ENCODE data around the gene BLNK. TPM values are rescaled to one million over a fixed set of nuclear protein-coding genes. Genes with fewer than 3 reads are reported as not detected.

Gene BLNK
- total and polyA plus RNA-seq, 2 of the 13 experiments (the other 11 are each of a cell fraction or from before 2014, with no cell fraction given) = not detected

DNA sequence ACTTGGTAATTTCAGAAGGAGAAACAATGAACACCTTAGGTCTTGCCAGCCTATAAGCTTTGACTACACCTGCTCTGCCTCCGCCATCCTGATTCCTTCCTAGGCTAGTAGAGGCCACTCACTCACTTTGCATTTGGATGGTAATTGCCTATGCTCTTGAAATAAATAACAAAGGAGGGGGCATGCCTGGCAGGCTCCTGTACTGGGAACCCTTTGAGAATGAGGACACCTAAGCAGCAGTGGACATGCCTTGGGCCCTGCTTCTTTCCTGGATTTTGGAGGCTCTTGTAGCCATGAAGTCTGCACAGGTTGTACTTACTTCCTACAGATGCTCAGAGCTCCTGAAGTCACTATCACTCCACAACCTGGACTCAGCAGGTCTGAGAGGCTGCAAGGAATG lies 65.8 kb downstream of the BLNK start:
- in situ Hi-C loops (cut with HindIII; ENCODE audit: extremely low pct_ligation_motif_present, low pct_unique_long_range_greater_than_20kb) (no loop called here), intact Hi-C loops (cut with micrococcal nuclease; ENCODE audit: unreplicated experiment) (no loop called here)
- H3K9me3 ChIP-seq (ENCODE audit: low read length) = no peaks in the 10 kb centered on the region
- no peak for FAIRE-seq
- no peak overlapping the region for H3K27ac ChIP-seq (ENCODE audit: extremely low read length, insufficient read depth, low read length)
- peaks cover 0 to 2% of the 10 kb centered on the region in 2 experiments; a peak in 1 of 5 replicates for H3K27me3 ChIP-seq (ENCODE audit: control insufficient read depth in 1 of 2, insufficient read depth in 2 of 2, low read length in 2 of 2)
- 17% methylated on average over 1 of the region's 1 CpG for WGBS (ENCODE audit: low lambda C conversion rate)
- CTCF ChIA-PET (ENCODE audit: low intra/inter-chr PET ratio, low total read pairs) = no interaction called here
- no peak overlapping the region for H2AFZ ChIP-seq (ENCODE audit: low read length)
- no peak overlapping the region for H3K4me2 ChIP-seq (ENCODE audit: low read depth, low read length)
- no peaks in the 10 kb centered on the region for H3K36me3 ChIP-seq (replicated peaks in 1 of 2; ENCODE audit: control insufficient read depth in 1 of 2, insufficient read depth in 2 of 2, low read length in 2 of 2)
- POLR2A ChIA-PET = no interaction called here
- DNase-seq (ENCODE audit: low spot score) = no peak
- no peak overlapping the region for H3K4me3 ChIP-seq (replicated peaks in 1 of 3; ENCODE audit: insufficient read depth in 1 of 3, low read depth in 2 of 3, low read length in 3 of 3)
- no peak overlapping the region for H3K9ac ChIP-seq (ENCODE audit: insufficient read depth, low read depth, low read length)
- no peaks in the 10 kb centered on the region for H3K4me1 ChIP-seq (ENCODE audit: insufficient read depth, low read length)
- H4K20me1 ChIP-seq (ENCODE audit: insufficient read depth, low read length) = no peaks in the 10 kb centered on the region
- no peaks in the 10 kb centered on the region for H3K79me2 ChIP-seq (ENCODE audit: insufficient read depth, low read length)
- no peak for ATAC-seq
- BruUV-seq (replicated peaks) = no TSS peak
- TF ChIP-seq ZNF329 (CRISPR knock-in tag; IDR thresholded peaks at IDR 0.05; ENCODE audit: low read depth) (no peak), ZNF326 (CRISPR knock-in tag; IDR thresholded peaks at IDR 0.05; ENCODE audit: borderline replicate concordance) (no peak), NR1H2 (CRISPR knock-in tag; IDR thresholded peaks at IDR 0.05; ENCODE audit: borderline replicate concordance, low read depth) (no peak), MAF1 (CRISPR knock-in tag; IDR thresholded peaks at IDR 0.05; ENCODE audit: borderline replicate concordance) (no peak), ZNF879 (CRISPR knock-in tag; IDR thresholded peaks at IDR 0.05) (no peak), ZNF777 (CRISPR knock-in tag; IDR thresholded peaks at IDR 0.05) (no peak), ZNF546 (CRISPR knock-in tag; conservative IDR thresholded peaks at IDR 0.05) (no peak), ZFAT (CRISPR knock-in tag; conservative IDR thresholded peaks at IDR 0.05) (no peak), MXI1 (IDR thresholded peaks at IDR 0.05; ENCODE audit: borderline replicate concordance, low read depth, low read length) (no peak), MEIS2 (CRISPR knock-in tag; IDR thresholded peaks at IDR 0.05) (no peak), KDM5A (IDR thresholded peaks at IDR 0.05; ENCODE audit: borderline replicate concordance, low read length) (no peak)
- TF ChIP-seq, protein P1, sequence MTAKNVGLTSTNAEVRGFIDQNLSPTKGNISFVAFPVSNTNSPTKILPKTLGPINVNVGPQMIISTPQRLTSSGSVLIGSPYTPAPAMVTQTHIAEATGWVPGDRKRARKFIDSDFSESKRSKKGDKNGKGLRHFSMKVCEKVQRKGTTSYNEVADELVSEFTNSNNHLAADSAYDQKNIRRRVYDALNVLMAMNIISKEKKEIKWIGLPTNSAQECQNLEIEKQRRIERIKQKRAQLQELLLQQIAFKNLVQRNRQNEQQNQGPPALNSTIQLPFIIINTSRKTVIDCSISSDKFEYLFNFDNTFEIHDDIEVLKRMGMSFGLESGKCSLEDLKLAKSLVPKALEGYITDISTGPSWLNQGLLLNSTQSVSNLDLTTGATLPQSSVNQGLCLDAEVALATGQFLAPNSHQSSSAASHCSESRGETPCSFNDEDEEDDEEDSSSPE (CRISPR knock-in tag; IDR thresholded peaks at IDR 0.05) = no peak
- TF ChIP-seq, protein P2, sequence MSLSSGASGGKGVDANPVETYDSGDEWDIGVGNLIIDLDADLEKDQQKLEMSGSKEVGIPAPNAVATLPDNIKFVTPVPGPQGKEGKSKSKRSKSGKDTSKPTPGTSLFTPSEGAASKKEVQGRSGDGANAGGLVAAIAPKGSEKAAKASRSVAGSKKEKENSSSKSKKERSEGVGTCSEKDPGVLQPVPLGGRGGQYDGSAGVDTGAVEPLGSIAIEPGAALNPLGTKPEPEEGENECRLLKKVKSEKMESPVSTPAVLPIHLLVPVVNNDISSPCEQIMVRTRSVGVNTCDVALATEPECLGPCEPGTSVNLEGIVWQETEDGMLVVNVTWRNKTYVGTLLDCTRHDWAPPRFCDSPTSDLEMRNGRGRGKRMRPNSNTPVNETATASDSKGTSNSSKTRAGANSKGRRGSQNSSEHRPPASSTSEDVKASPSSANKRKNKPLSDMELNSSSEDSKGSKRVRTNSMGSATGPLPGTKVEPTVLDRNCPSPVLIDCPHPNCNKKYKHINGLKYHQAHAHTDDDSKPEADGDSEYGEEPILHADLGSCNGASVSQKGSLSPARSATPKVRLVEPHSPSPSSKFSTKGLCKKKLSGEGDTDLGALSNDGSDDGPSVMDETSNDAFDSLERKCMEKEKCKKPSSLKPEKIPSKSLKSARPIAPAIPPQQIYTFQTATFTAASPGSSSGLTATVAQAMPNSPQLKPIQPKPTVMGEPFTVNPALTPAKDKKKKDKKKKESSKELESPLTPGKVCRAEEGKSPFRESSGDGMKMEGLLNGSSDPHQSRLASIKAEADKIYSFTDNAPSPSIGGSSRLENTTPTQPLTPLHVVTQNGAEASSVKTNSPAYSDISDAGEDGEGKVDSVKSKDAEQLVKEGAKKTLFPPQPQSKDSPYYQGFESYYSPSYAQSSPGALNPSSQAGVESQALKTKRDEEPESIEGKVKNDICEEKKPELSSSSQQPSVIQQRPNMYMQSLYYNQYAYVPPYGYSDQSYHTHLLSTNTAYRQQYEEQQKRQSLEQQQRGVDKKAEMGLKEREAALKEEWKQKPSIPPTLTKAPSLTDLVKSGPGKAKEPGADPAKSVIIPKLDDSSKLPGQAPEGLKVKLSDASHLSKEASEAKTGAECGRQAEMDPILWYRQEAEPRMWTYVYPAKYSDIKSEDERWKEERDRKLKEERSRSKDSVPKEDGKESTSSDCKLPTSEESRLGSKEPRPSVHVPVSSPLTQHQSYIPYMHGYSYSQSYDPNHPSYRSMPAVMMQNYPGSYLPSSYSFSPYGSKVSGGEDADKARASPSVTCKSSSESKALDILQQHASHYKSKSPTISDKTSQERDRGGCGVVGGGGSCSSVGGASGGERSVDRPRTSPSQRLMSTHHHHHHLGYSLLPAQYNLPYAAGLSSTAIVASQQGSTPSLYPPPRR (CRISPR knock-in tag; IDR thresholded peaks at IDR 0.05; ENCODE audit: borderline replicate concordance) = no peak
- TF ChIP-seq, protein P3, sequence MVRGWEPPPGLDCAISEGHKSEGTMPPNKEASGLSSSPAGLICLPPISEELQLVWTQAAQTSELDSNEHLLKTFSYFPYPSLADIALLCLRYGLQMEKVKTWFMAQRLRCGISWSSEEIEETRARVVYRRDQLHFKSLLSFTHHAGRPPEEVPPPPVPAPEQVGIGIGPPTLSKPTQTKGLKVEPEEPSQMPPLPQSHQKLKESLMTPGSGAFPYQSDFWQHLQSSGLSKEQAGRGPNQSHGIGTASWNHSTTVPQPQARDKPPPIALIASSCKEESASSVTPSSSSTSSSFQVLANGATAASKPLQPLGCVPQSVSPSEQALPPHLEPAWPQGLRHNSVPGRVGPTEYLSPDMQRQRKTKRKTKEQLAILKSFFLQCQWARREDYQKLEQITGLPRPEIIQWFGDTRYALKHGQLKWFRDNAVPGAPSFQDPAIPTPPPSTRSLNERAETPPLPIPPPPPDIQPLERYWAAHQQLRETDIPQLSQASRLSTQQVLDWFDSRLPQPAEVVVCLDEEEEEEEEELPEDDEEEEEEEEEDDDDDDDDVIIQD (CRISPR knock-in tag; IDR thresholded peaks at IDR 0.05; ENCODE audit: low read depth) = no peak
